Keratinocyte (primary cell): Measurements from ENCODE around the gene KASH5.

Experiments
- CTCF ChIP-seq, 3 experiments: IDR thresholded peaks in 1 of 3; conservative IDR thresholded peaks in 1 of 3; optimal IDR thresholded peaks in 1 of 3; 2 replicates in 2 of 3; 3 replicates in 1 of 3; pipeline versions ENCODE3 to v1.5.1; 2011; ENCODE audit warnings: low read length in 3 of 3, mild to moderate bottlenecking in 3 of 3, moderate library complexity in 2 of 3, control low read depth in 1 of 3, inconsistent platforms in 1 of 3; ENCODE audit not compliant: insufficient read depth in 2 of 3; ENCODE audit errors: extremely low read depth in 1 of 3
- EZH2 ChIP-seq: IDR thresholded peaks from one replicate; pipeline ENCODE4 v1.6.1; 2012; ENCODE audit warnings: inconsistent platforms, mild to moderate bottlenecking, low read length, moderate library complexity

- TF ChIP-seq CTCF (optimal IDR thresholded peaks at IDR 0.05 in 1 of 3, IDR thresholded peaks at IDR 0.05 in 1 of 3, conservative IDR thresholded peaks at IDR 0.05 in 1 of 3; ENCODE audit: extremely low read depth in 1 of 3, insufficient read depth in 2 of 3, low read length in 3 of 3): no peak
- TF ChIP-seq EZH2: no peak
These were observed 5.8 kb downstream of the KASH5 start for GRCh38 chr19:49393881-49394280.
